ENCODE data around the gene RBP3.

DNA sequence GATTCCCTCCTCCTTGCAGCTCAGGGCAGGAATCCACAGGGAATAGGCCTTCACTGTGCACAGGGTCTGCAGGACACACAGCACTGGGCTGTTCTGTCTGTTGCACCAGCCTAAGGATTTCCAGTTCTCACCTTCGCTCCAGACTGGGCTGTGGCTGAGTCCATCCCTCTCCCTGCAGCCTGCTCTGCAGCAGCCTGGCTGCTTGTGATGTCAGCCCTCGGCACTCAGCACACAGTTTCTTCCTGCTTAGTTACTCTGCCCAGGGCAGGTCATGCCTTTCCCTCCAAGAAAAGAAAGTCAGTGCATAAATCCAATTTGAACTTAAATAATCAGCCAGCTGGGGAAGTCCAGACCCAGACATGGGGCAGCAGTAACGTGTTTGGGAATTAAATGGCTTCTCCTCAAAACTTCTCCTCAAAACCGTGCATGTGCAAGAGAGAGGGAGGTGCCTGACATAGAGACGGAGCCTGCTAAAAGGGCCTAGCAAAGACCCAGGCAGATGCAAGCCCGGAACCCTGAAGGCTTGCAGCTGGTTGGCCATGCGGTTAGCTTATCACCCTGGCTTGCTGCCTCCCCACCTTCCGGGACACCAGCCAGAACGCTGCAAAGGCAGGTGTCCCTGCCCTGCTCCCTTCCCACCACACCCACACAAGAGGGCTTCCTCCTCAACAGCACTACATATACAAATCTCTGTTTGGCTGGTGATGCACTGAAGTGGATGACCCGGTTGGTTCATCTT lies 36.8 kb upstream of the RBP3 start:
- TF ChIP-seq POLR2A (IDR thresholded peaks at IDR 0.05): no peak
- TF ChIP-seq, protein P1, sequence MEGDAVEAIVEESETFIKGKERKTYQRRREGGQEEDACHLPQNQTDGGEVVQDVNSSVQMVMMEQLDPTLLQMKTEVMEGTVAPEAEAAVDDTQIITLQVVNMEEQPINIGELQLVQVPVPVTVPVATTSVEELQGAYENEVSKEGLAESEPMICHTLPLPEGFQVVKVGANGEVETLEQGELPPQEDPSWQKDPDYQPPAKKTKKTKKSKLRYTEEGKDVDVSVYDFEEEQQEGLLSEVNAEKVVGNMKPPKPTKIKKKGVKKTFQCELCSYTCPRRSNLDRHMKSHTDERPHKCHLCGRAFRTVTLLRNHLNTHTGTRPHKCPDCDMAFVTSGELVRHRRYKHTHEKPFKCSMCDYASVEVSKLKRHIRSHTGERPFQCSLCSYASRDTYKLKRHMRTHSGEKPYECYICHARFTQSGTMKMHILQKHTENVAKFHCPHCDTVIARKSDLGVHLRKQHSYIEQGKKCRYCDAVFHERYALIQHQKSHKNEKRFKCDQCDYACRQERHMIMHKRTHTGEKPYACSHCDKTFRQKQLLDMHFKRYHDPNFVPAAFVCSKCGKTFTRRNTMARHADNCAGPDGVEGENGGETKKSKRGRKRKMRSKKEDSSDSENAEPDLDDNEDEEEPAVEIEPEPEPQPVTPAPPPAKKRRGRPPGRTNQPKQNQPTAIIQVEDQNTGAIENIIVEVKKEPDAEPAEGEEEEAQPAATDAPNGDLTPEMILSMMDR (IDR thresholded peaks at IDR 0.05): no peak
